HEK293 (cell line): ENCODE results near the gene DMRTA2.

ENCODE experiments used
- CTCF ChIA-PET: fragments of 350-600 bp; formaldehyde crosslinking; extraction: SDS; loops from one replicate; lab custom pipeline; 2021; ENCODE audit warnings: antibody characterized with exemption; lab: Yijun Ruan, JAX
- POLR2A ChIA-PET: fragments of 300-600 bp; formaldehyde crosslinking; extraction: SDS; loops from one replicate; lab custom pipeline; 2020; ENCODE audit warnings: antibody characterized with exemption, inconsistent platforms; lab: Yijun Ruan, JAX
- H3K27ac ChIP-seq: fragments of 200-500 bp; sonication (Bioruptor generic); 2 replicates; pipeline ENCODE4 v1.5.1; 2014; ENCODE audit warnings: low read depth, low read length, control low read depth, inconsistent platforms; ENCODE audit errors: extremely low read depth
- H3K36me3 ChIP-seq, 2 experiments: fragments of 200-500 bp in 1 of 2; sonication (Bioruptor generic) in 1 of 2; 1 replicate in 1 of 2; 2 replicates in 1 of 2; pipeline ENCODE4 v1.5.1; 2014 to 2017; ENCODE audit warnings: inconsistent platforms in 2 of 2, low read length in 2 of 2; ENCODE audit not compliant: control insufficient read depth in 2 of 2, insufficient read depth in 1 of 2
- H3K4me1 ChIP-seq: fragments of 200-500 bp; sonication (Bioruptor generic); 2 replicates; pipeline ENCODE4 v1.5.1; 2014; ENCODE audit warnings: mild to moderate bottlenecking, low read length, inconsistent platforms; ENCODE audit not compliant: control insufficient read depth, insufficient read depth
- H3K4me3 ChIP-seq: 2 replicates; pipeline ENCODE4 v1.5.1; 2011; ENCODE audit warnings: low read depth, mild to moderate bottlenecking, control low read depth, low read length, moderate library complexity
- H3K9me3 ChIP-seq: fragments of 200-500 bp; sonication (Bioruptor generic); 2 replicates; pipeline ENCODE4 v1.5.1; 2014; ENCODE audit warnings: low read depth, low read length, inconsistent platforms; ENCODE audit not compliant: control insufficient read depth, insufficient read depth
- BCL11A ChIP-seq: fragments of 450-650 bp; formaldehyde crosslinking; IDR thresholded peaks from 2 replicates; pipeline ENCODE4 v1.5.1; 2016; ENCODE audit warnings: low read depth, missing biosample characterization, missing genetic modification characterization
- PRDM2 ChIP-seq: fragments of 450-650 bp; formaldehyde crosslinking; IDR thresholded peaks from 2 replicates; pipeline ENCODE4 v1.5.1; 2016; ENCODE audit warnings: missing biosample characterization, missing genetic modification characterization, borderline replicate concordance
- REST ChIP-seq: fragments of 450-650 bp; formaldehyde crosslinking; IDR thresholded peaks from 2 replicates; pipeline ENCODE4 v1.5.1; 2016; ENCODE audit warnings: missing biosample characterization, missing genetic modification characterization
- ZBTB20 ChIP-seq: fragments of 450-650 bp; formaldehyde crosslinking; IDR thresholded peaks from 2 replicates; pipeline ENCODE4 v1.5.1; 2016; ENCODE audit warnings: missing biosample characterization, missing genetic modification characterization
- ZNF248 ChIP-seq: fragments of 450-650 bp; formaldehyde crosslinking; IDR thresholded peaks from 2 replicates; pipeline ENCODE4 v1.5.1; 2017; ENCODE audit warnings: missing biosample characterization, missing genetic modification characterization
- ZNF510 ChIP-seq: fragments of 450-650 bp; formaldehyde crosslinking; IDR thresholded peaks from 2 replicates; pipeline ENCODE4 v1.5.1; 2018; ENCODE audit warnings: mild to moderate bottlenecking, missing genetic modification characterization, missing biosample characterization; ENCODE audit not compliant: insufficient replicate concordance
- ZNF560 ChIP-seq: fragments of 450-650 bp; formaldehyde crosslinking; IDR thresholded peaks from 2 replicates; pipeline ENCODE4 v1.5.1; 2017; ENCODE audit warnings: missing biosample characterization, missing genetic modification characterization, borderline replicate concordance
- ZNF610 ChIP-seq: fragments of 450-650 bp; formaldehyde crosslinking; IDR thresholded peaks from 2 replicates; pipeline ENCODE4 v1.5.1; 2016; ENCODE audit warnings: missing biosample characterization, missing genetic modification characterization, borderline replicate concordance
- ZNF639 ChIP-seq: fragments of 450-650 bp; formaldehyde crosslinking; IDR thresholded peaks from 2 replicates; pipeline ENCODE4 v1.5.1; 2016; ENCODE audit warnings: missing biosample characterization, missing genetic modification characterization
- ZNF664 ChIP-seq: fragments of 450-650 bp; formaldehyde crosslinking; IDR thresholded peaks from 2 replicates; pipeline ENCODE4 v1.5.1; 2016; ENCODE audit warnings: missing biosample characterization, missing genetic modification characterization
- TF ChIP-seq, protein P1 (sequence below): fragments of 450-650 bp; formaldehyde crosslinking; IDR thresholded peaks from 2 replicates; pipeline ENCODE4 v1.5.1; 2017; ENCODE audit warnings: missing biosample characterization, mild to moderate bottlenecking, missing genetic modification characterization, moderate library complexity

DMRTA2 gene

DNA sequence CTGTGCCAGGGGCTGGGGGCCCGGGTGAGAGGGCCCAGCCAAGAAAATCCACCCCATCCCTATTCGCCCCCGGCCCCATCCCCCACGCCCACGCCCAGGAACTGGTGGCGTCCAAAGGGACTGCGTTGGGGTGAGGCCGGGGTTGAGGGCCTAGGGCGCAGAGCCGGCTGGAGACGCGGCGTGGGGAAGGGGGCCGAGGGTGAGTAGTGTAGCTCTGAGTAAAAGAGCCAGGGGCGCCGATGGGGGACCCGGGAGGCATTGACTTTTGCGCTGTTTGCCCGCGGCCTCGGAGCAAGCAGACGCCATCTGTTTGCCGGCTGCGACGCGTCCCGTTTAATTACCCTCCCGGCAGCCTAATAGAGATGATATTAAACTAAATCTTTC is 3.5 kb upstream of the DMRTA2 start (continued):
- TF ChIP-seq REST (tag by site-specific recombination) (no peak), ZNF610 (tag by site-specific recombination) (no peak), ZNF560 (tag by site-specific recombination) (no peak), PRDM2 (no peak)

GRCh38 chr1:50426108-50426700 is 3.0 kb upstream of the DMRTA2 start:
- CTCF ChIA-PET: interaction anchor here (1.0 kb wide), 1 partner anchor 8 kb away, joined by 3 read pairs; no protein-coding TSS in a partner anchor
- H3K36me3 ChIP-seq: peaks cover 0 to 6% of the 10 kb centered on the region in 2 experiments; a peak in 1 of 3 replicates
- POLR2A ChIA-PET: no interaction called here
- no peak overlapping the region for H3K4me3 ChIP-seq
- no peak overlapping the region for H3K27ac ChIP-seq
- TF ChIP-seq ZNF510 (tag by site-specific recombination) (no peak), ZNF639 (no peak), ZNF248 (tag by site-specific recombination) (no peak), BCL11A (tag by site-specific recombination) (no peak), ZNF664 (tag by site-specific recombination) (no peak)
- no peaks in the 10 kb centered on the region for H3K9me3 ChIP-seq
- H3K4me1 ChIP-seq: no peaks in the 10 kb centered on the region

GRCh38 chr1:50425376-50426107 is 2.3 kb upstream of the DMRTA2 start:
- POLR2A ChIA-PET: no interaction called here
- H3K4me1 ChIP-seq: no peaks in the 10 kb centered on the region
- TF ChIP-seq, protein P1, sequence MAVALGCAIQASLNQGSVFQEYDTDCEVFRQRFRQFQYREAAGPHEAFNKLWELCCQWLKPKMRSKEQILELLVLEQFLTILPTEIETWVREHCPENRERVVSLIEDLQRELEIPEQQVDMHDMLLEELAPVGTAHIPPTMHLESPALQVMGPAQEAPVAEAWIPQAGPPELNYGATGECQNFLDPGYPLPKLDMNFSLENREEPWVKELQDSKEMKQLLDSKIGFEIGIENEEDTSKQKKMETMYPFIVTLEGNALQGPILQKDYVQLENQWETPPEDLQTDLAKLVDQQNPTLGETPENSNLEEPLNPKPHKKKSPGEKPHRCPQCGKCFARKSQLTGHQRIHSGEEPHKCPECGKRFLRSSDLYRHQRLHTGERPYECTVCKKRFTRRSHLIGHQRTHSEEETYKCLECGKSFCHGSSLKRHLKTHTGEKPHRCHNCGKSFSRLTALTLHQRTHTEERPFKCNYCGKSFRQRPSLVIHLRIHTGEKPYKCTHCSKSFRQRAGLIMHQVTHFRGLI (tag by site-specific recombination): peak; percentile 52; the same call in 1 of the 2 replicates
- TF ChIP-seq ZBTB20 (tag by site-specific recombination): no peak
- TF ChIP-seq, all 188 proteins: peak for 1
- H3K9me3 ChIP-seq: no peaks in the 10 kb centered on the region
- H3K4me3 ChIP-seq: no peak overlapping the region
- no peak overlapping the region for H3K27ac ChIP-seq
- peaks cover 0 to 13% of the 10 kb centered on the region in 2 experiments; a peak in 1 of 3 replicates for H3K36me3 ChIP-seq
- CTCF ChIA-PET: interaction anchor here (1.0 kb wide), 1 partner anchor 8 kb away, joined by 3 read pairs; no protein-coding TSS in a partner anchor
